ENCODE results near the gene MEIOC. TPM values are rescaled to one million over a fixed set of nuclear protein-coding genes. Genes with fewer than 3 reads are reported as not detected.

Gene MEIOC
- total and polyA plus RNA-seq, 9 of the 15 experiments (the other 6 are each of a cell fraction or from before 2014, with no cell fraction given), result 0.04 to 0.23 (median 0.06) TPM; not detected in 5

- FAIRE-seq, result no peak
- ChIA-PET POLR2A (interaction anchor here (1.4 kb wide), 1 partner anchor 10 kb away, joined by 5 read pairs; no protein-coding TSS in a partner anchor), CTCF (ENCODE audit: low intra/inter-chr PET ratio) (no interaction called here)
- Histone ChIP-seq H3K27ac (ENCODE audit: extremely low read depth, low read depth, low read length) (no peak overlapping the region), H3K79me2 (ENCODE audit: control insufficient read depth, insufficient read depth, low read length) (no peaks in the 10 kb centered on the region), H4K20me1 (replicated peaks; ENCODE audit: control insufficient read depth, insufficient read depth, low read length) (no peaks in the 10 kb centered on the region), H2AFZ (ENCODE audit: low read depth, low read length) (peak overlapping the region; percentile 26; the same call in 1 of the 2 replicates), H3K4me1 (replicated peaks in 1 of 2; ENCODE audit: control insufficient read depth in 2 of 2, insufficient read depth in 2 of 2, low read length in 2 of 2) (peaks cover 0 to 7% of the 10 kb centered on the region in 2 experiments; a peak in 2 of 5 replicates), H3K9ac (ENCODE audit: insufficient read depth in 1 of 2, low read depth in 2 of 2, low read length in 2 of 2) (peak overlapping the region in 1 of 2 experiments; percentile 33; a peak in 2 of 4 replicates), H3K4me3 (no peak overlapping the region), H3K4me2 (ENCODE audit: insufficient read depth, low read length) (no peak overlapping the region), H3K27me3 (ENCODE audit: control insufficient read depth in 2 of 2, insufficient read depth in 2 of 2, low read length in 2 of 2) (peaks cover 6 to 18% of the 10 kb centered on the region in 2 experiments; a peak in 2 of 5 replicates), H3K9me1 (ENCODE audit: control insufficient read depth, insufficient read depth, low read length) (no peaks in the 10 kb centered on the region), H3K36me3 (ENCODE audit: control insufficient read depth, insufficient read depth, low read length) (no peaks in the 10 kb centered on the region), H3K9me3 (replicated peaks; ENCODE audit: control insufficient read depth, insufficient read depth, low read depth, low read length) (no peaks in the 10 kb centered on the region)
- peak in 1 of 4 experiments; percentile 6 for DNase-seq (ENCODE audit: extremely low read depth in 1 of 4, low spot score in 3 of 4)
- ATAC-seq, result no peak
- no TSS peak for BruUV-seq (replicated peaks)
- 21% methylated on average over 7 of the region's 9 CpGs for WGBS (ENCODE audit: insufficient coverage, low coverage, missing lambda C conversion rate)
- TF ChIP-seq KLF16 (IDR thresholded peaks at IDR 0.05) (no peak), NELFE (IDR thresholded peaks at IDR 0.05; ENCODE audit: insufficient read depth, insufficient read length) (no peak), TAL1 (IDR thresholded peaks at IDR 0.05) (no peak), PKNOX1 (IDR thresholded peaks at IDR 0.05) (no peak), ZFP91 (CRISPR knock-in tag; IDR thresholded peaks at IDR 0.05) (no peak), TBP (optimal IDR thresholded peaks at IDR 0.05; ENCODE audit: low read depth, low read length) (no peak), FOXK2 (conservative IDR thresholded peaks at IDR 0.05 in 1 of 2, IDR thresholded peaks at IDR 0.05 in 1 of 2; ENCODE audit: low read depth in 2 of 2) (no peak), SETDB1 (IDR thresholded peaks at IDR 0.05; ENCODE audit: low read length) (no peak), HES1 (IDR thresholded peaks at IDR 0.05; ENCODE audit: low read depth) (no peak), ZNF77 (CRISPR knock-in tag; IDR thresholded peaks at IDR 0.05) (no peak), ZNF668 (CRISPR knock-in tag; IDR thresholded peaks at IDR 0.05) (no peak)
- in situ Hi-C loops (cut with MboI) (no loop called here), intact Hi-C loops (cut with micrococcal nuclease) (no loop called here)
Observed at GRCh38 chr17:44627513-44628242, 28.6 kb upstream of the MEIOC start.

Data from K562 (cell line).